ENCODE measurements around the gene TMPRSS13.

TMPRSS13 gene

GRCh38 chr11:117884994-117885393 lies 44.2 kb downstream of the TMPRSS13 start:
- DNase-seq = no peak

GRCh38 chr11:117883063-117883462 lies 46.1 kb downstream of the TMPRSS13 start:
- DNase-seq = no peak

GRCh38 chr11:117882311-117882905 lies 46.8 kb downstream of the TMPRSS13 start:
- DNase-seq = no peak

GRCh38 chr11:117881217-117881616 lies 48.0 kb downstream of the TMPRSS13 start:
- no peak for DNase-seq

- DNase-seq = no peak
Measured at GRCh38 chr11:117879516-117880480, 49.4 kb downstream of the TMPRSS13 start.

GRCh38 chr11:117878939-117879475 lies 50.2 kb downstream of the TMPRSS13 start:
- DNase-seq = no peak

GRCh38 chr11:117878314-117878938 lies 50.8 kb downstream of the TMPRSS13 start:
- no peak for DNase-seq

GRCh38 chr11:117877120-117877784 lies 52.0 kb downstream of the TMPRSS13 start:
- DNase-seq = no peak

GRCh38 chr11:117876341-117877119 lies 52.7 kb downstream of the TMPRSS13 start, which contains the start of gene FXYD6:
FXYD6 (minus strand) TSS chr11:117876658; CDS start chr11:117842776, 33,882 bp downstream.
- no peak for DNase-seq

GRCh38 chr11:117876059-117876340 lies 53.2 kb downstream of the TMPRSS13 start:
- no peak for DNase-seq

GRCh38 chr11:117875382-117876058 lies 53.7 kb downstream of the TMPRSS13 start:
- peak; percentile 26 for DNase-seq

- DNase-seq = no peak
Measured at GRCh38 chr11:117874910-117875381, 54.3 kb downstream of the TMPRSS13 start.

GRCh38 chr11:117874253-117874909 lies 54.8 kb downstream of the TMPRSS13 start:
- DNase-seq = no peak

- DNase-seq = no peak
Measured at GRCh38 chr11:117873828-117874125, 55.4 kb downstream of the TMPRSS13 start.

- no peak for DNase-seq
Measured at GRCh38 chr11:117872975-117873827, 56.0 kb downstream of the TMPRSS13 start.

GRCh38 chr11:117872420-117872961 lies 56.7 kb downstream of the TMPRSS13 start:
- no peak for DNase-seq

- no peak for DNase-seq
Measured at GRCh38 chr11:117871784-117872183, 57.4 kb downstream of the TMPRSS13 start.

- no peak for DNase-seq
Measured at GRCh38 chr11:117871160-117871559, 58.0 kb downstream of the TMPRSS13 start.

- DNase-seq = no peak
Measured at GRCh38 chr11:117870103-117870952, 58.9 kb downstream of the TMPRSS13 start.

Measured in T-helper 9 cell (primary cell).